Testis (tissue), 2 donors: Measurements from ENCODE around the gene RBM6.

Experiments
- CTCF ChIP-seq, 3 experiments: fragments of 450-650 bp in 2 of 3; fragments of 200-600 bp in 1 of 3; sonication (generic) in 1 of 3; IDR thresholded peaks; one replicate each; pipeline ENCODE4 v1.5.1; 2016 to 2019; ENCODE audit warnings: antibody characterized with exemption in 3 of 3, mild to moderate bottlenecking in 2 of 3, moderate library complexity in 1 of 3
- POLR2A ChIP-seq: fragments of 450-650 bp; IDR thresholded peaks from one replicate; pipeline ENCODE4 v1.6.1; 2017; ENCODE audit warnings: antibody characterized with exemption, mild to moderate bottlenecking, moderate library complexity

- TF ChIP-seq CTCF (IDR thresholded peaks at IDR 0.05) = no peak
- no peak for TF ChIP-seq POLR2A
These were observed 151.0 kb downstream of the RBM6 start for GRCh38 chr3:50090984-50091383.
